Epithelial cell of alveolus of lung (primary cell): ENCODE results near the gene RNF214. TPM values are rescaled to one million over a fixed set of nuclear protein-coding genes. Genes with fewer than 3 reads are reported as not detected.

Source experiments
- total RNA-seq: library from RNA; depleted of rRNA; stranded (reverse); fragments of >200 nt; gene quantifications from 2 replicates; pipeline ENCODE4 v1.2.1, GENCODE V29; 2015

The RNF214 gene
- total RNA-seq = 4.7 and 10.8 TPM in 2 replicates

DNA sequence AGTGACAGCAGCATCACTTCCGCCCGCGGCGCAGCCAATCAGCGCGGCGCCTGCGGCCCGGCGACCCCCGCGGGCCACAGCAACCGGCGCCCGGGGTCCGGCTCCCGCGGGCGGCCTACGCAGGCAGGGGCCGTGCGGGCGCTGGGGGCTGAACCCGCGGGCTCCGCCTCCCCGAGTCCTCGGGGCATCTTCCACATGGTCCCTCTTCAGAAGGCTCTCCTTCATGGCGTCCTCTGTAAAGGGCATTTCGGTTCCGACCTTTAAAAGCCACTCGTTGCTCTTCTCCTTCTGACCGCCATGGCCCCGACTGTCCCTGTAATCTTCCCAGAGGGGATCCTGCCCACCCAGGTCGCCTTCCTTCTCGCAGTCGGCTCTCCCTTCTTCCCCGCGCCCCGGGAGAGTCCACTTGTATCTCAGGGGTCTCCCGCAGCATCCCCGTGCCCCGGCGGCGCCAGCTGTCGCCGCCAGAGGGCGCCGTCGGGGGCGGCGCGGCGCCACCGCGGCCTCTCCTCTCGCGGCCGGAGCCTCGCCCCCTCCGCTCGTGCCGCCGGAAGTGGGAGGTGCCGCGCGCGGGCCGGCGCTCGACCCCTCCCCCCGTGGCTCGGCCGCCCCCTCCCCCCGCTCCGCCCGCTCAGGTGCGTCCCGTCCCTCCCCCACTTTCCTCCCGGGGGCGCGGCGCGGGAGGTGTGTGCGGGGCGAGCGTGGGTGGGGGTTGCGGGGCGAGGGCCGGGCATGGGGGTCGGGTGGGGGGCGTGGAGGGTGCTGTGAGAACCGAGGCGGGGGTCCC lies at the start of gene RNF214:
Gene RNF214 (plus strand): TSS at position 580 of the 787 bp plus-strand sequence. CDS start 1,602 bp downstream, outside the sequence.

DNA sequence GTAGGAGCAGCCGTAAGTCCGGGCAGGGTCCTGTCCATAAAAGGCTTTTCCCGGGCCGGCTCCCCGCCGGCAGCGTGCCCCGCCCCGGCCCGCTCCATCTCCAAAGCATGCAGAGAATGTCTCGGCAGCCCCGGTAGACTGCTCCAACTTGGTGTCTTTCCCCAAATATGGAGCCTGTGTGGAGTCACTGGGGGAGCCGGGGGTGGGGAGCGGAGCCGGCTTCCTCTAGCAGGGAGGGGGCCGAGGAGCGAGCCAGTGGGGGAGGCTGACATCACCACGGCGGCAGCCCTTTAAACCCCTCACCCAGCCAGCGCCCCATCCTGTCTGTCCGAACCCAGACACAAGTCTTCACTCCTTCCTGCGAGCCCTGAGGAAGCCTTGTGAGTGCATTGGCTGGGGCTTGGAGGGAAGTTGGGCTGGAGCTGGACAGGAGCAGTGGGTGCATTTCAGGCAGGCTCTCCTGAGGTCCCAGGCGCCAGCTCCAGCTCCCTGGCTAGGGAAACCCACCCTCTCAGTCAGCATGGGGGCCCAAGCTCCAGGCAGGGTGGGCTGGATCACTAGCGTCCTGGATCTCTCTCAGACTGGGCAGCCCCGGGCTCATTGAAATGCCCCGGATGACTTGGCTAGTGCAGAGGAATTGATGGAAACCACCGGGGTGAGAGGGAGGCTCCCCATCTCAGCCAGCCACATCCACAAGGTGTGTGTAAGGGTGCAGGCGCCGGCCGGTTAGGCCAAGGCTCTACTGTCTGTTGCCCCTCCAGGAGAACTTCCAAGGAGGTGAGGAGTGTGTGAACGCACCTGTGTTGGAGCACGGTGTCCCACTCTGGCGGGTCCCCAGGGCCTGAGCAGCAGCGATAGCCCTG lies 33.2 kb upstream of the RNF214 start, which contains the start of gene TAGLN:
Gene TAGLN (plus strand): TSS at position 318 of the 863 bp plus-strand sequence. CDS start 3,644 bp downstream, outside the sequence.

DNA sequence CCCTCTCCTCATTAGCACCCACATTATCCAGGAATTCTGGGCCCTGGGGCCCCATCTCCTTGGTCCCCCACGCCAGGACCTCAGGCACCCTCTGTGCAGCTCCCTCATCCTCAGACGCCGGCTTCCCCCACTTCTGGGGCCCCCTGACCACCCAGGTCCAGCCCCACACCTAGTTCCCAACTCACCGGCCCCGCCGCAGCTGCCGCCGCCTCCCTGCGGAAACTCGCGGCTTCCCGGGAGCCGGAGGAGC lies 704 bp upstream of the RNF214 start, which contains the start of gene PCSK7:
Gene PCSK7 (minus strand): TSS at position 232 of the 250 bp plus-strand sequence. CDS start 2,229 bp downstream, outside the sequence.

DNA sequence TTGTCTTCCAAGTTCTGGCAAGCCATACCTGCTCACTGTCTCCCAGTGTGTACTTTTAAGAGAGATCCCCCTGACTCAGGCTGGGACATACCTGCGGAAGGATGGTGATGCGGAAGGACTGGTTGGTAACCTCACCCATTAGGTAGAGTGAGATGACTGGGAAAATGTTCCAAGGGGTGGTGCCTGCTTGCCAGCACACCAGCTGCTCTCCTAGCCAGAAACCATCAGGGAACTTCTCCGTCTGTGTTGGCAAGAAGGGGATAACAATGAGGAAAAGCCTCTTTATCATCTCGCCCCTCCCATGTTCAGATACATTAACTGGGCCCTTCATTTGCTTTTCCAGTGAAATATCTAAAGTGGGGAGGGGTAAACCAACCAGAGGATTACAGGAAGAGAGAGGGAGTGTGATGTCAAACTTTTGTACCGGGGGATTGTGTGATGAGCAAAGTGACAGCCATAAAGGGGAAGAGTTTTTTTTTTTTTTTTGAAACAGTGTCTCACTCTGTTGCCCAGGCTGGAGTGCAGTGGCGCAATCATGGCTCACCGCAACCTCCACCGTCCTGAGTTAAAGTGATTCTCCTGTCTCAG lies 58.4 kb downstream of the RNF214 start, which contains the start of gene BACE1-AS:
Gene BACE1-AS (plus strand): TSS at position 538 of the 588 bp plus-strand sequence.

DNA sequence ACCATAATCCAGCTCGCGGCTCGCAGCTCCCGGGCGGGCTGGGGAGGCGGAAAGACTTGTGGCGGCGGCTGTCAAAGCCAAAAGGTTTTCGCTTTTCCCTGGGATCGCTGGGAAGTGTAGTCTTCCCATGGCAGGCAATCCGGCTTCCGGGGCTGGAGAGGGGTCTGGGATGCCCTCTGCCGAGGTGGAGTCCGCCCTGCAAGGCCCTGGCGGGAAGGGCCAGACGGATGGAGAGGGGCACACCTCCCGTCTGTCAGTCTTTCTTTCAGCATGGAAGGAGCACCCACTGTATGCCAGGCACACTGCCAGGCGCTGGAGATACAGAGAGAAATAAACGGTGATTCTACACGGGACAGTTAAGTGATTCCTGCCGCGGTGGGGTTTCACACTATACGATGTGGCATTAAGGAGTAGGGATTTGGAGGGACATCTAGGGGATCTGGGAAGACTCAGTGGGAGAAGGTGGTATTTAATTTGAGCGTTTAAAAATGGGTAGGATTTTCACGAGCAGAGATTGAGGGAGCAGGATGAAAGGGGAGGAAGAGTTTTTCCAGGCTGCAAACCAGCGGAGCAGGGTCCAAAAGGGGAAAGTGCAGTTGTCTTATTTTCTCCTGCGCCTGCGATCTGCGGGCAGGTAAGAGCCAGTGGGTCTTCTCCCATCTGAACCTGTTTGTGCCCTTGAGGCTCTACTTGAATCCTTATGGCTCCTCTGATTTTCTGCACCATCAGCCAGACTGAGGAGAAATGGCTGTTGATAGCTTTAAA lies 83.9 kb downstream of the RNF214 start, which contains the start of gene BACE1:
Gene BACE1 (minus strand): TSS at position 60 of the 765 bp plus-strand sequence. CDS start 461 bp downstream, outside the sequence.

DNA sequence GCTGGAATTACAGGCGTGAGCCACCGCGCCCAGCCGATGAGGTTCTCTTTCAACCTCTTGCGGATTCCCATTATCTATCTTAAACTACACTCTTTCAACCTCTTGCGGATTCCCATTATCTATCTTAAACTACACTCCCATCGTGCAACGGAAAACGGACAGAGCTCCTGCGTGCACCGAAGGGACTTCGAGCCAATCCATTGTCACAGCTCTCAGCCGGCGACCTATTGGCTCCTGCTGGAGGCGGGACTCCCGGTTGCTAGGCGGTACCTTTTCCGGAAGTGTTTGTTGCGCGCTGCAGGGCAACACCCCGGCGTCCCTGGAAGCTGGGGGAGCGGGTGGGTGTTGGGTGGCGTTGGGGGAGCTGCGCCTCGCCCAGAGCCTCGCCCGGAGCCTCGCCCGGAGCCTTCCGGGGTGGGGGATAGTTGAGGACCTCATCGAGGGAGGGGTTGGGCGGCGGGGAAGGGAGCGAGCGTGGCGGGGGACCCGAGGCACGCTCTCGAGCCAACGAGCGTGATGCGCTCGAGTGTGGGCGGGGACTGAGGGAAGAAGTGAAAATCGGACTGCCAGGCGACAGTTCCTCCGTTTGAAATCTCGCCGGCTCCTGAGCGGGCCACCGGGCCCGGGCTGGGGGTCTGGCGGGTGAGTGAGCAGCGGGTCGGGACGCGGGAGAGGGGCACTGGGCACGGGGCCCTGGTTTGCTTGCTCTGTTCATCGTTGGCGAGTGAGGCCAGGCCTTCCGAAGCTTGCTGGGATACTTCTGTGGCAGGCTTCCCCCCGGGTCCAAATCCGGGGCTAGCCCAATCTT lies 95.3 kb downstream of the RNF214 start, which contains the start of gene CEP164:
Gene CEP164 (plus strand): TSS at position 288 of the 808 bp plus-strand sequence. CDS start 10,733 bp downstream, outside the sequence.

Other genes starting within 250 kb of the RNF214 start
- 7.6 and 12.7 TPM in 2 replicates for gene SIK3, start 134.2 kb upstream of the RNF214 start, total RNA-seq
- 83.5 and 100 TPM in 2 replicates for gene PAFAH1B2, start 88.4 kb upstream of the RNF214 start, total RNA-seq
- 11.1 and 29.7 TPM in 2 replicates for gene SIDT2, start 53.9 kb upstream of the RNF214 start, total RNA-seq
- gene TAGLN, start 33.3 kb upstream of the RNF214 start, total RNA-seq = 20.8 and 704 TPM in 2 replicates
- gene PCSK7, start 598 bp upstream of the RNF214 start, total RNA-seq = 32.5 and 45.5 TPM in 2 replicates
- 2.6 and 2.7 TPM in 2 replicates for gene BACE1-AS, start 58.7 kb downstream of the RNF214 start, total RNA-seq
- gene BACE1, start 83.6 kb downstream of the RNF214 start, total RNA-seq = 24.3 and 55.3 TPM in 2 replicates
- gene CEP164, start 95.2 kb downstream of the RNF214 start, total RNA-seq = 8.5 and 17.5 TPM in 2 replicates